LNCaP clone FGC (cell line): ENCODE results near the gene GAN.
A peak's percentile ranks its signal among the peaks of the same experiment; 100 is the strongest.
"Not testable (repeated sequence)": the region's sequence is repeated elsewhere in the genome, so short reads cannot be mapped to it uniquely, and the experiment has no call there.

ENCODE experiments used
- DNase-seq: peaks from one replicate; pipeline ENCODE4 v3.0.0-alpha.2; 2011; ENCODE audit warnings: low read depth
- H3K4me3 ChIP-seq: 2 replicates; pipeline ENCODE4 v1.5.1; 2011; ENCODE audit warnings: mild to moderate bottlenecking, low read depth, low read length, control low read depth
- CTCF ChIP-seq: IDR thresholded peaks from 2 replicates; pipeline ENCODE4 v1.5.1; 2012; ENCODE audit warnings: mild to moderate bottlenecking; ENCODE audit not compliant: control insufficient read depth, insufficient read depth; ENCODE audit errors: extremely low read depth

The GAN gene

GRCh38 chr16:81403601-81404391 is 89.0 kb downstream of the GAN start:
- peak; percentile 34 for DNase-seq
- peak; percentile 96 for TF ChIP-seq CTCF
- peak overlapping the region; percentile 33 for H3K4me3 ChIP-seq

DNA sequence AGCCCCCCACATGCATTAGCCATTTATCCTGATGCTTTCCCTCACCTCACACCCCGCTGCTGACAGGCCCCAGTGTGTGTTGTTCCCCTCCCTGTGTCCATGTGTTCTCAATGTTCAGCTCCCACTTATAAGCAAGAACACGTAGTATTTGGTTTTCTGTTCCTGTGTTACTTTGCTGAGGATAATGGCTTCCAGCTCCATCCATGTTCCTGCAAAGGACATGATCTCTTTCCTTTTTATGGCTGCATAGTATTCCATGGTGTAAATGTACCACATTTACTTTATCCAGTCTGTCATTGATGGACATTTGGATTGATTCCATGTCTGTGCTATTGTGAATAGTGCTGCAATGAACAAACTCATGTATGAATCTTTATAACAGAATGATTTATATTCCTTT is 90.2 kb downstream of the GAN start:
- DNase-seq, H3K4me3 ChIP-seq: not testable (repeated sequence)

- H3K4me3 ChIP-seq: no peak overlapping the region
- no peak for DNase-seq
- TF ChIP-seq CTCF: no peak
Measured at GRCh38 chr16:81405702-81406113, 90.9 kb downstream of the GAN start.

DNA sequence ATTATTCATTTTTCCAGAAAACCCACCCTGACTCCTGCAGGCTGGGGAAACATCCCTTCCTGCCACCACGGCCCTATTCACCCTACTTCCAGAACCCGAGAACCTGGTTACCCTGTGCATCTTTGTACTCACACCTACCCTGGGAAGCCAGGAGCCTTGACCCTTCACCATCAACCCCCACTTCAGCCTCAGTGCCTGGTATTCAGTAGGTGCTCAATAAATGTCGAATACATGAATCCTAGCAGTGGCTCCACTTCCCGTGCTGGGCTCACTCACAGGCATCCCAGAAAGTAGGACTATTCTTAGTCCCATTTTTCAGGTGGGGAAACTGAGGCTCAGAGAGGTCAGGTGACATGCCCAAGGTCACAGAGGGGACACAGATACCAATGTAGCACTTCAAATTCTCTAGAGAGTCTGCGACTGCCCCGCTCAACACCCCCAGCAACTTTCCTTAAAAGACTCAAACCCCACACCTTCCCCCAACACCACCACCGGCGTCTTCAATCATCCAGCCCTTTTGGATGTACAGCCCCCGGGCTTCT is 93.7 kb downstream of the GAN start:
- no peak overlapping the region for H3K4me3 ChIP-seq

GRCh38 chr16:81409016-81409556 is 94.3 kb downstream of the GAN start:
- TF ChIP-seq CTCF: no peak
- no peak overlapping the region for H3K4me3 ChIP-seq
- DNase-seq: no peak

More for the DNA sequence above, 93.7 kb downstream of the GAN start:
- no peak for DNase-seq
- TF ChIP-seq CTCF: no peak

DNA sequence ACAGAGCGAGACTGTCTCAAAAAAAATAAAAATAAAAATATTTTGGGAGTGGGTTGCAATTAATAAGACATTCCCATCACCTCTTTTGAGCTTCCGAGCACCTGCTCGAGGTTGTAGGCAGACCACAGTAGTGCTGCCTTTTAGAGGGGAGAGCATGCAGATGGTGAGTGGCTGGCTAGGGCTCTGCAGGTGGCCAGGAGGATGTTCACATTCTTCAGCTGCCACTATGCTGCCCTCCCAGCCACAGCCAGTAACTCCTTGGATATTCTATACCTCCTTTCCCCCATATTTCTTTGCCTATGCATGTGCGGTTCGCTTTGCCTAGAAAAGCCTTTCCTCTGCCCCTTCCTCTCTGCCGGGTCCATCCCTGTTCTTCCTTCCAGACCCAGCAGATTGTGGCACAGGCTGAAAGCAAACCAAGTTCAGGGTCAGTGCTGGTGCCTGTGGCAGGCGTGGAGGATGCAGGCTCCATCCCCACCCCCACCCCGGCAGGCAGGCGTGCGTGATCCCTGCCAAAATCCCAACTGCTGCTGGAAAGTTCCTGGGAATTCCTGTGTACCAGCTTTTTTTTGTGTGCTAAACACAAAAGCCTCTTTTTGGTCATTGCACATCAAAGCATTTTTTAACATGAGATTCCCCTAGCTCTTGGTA is 96.0 kb downstream of the GAN start:
- no peak for TF ChIP-seq CTCF
- DNase-seq: no peak
- no peak overlapping the region for H3K4me3 ChIP-seq

DNA sequence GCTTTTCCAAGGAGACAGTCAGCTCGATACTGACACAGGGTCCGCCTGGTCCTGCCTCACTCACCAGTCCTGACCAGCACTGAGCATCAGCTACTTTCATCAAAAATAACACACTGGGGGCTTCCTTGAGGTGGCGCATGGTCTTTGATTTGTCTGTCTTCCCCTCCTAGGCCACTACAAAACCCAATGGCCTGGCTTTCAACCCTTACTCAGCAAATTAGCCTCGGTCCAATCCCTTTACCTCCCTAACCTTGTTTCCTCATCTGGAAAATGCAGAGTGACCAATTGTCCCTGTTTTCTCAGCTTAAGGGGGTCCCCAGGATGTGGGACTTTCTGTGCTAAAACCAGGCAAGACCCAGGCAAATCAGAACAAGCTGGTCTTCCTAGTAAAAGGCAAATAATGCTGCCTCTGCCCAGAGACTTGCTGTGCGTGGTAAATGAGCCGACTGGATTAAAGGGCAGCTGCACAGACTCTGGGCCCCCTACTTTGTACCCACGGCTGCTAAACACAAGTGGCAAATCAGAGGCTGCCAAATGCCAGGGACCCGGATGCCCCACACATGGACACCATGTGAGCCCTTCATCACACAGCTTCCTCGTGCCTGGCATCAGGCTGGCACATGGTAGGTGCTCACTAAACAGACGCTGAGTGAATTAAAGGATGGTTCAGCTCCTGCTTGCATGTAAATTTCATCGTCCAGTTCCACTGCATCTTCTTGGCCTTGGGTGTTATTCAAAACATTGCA is 98.7 kb downstream of the GAN start:
- H3K4me3 ChIP-seq: no peak overlapping the region
- no peak for DNase-seq
- TF ChIP-seq CTCF: no peak
